OCI-LY7 (cell line): ENCODE measurements around the gene TTC13. TPM values are rescaled to one million over a fixed set of nuclear protein-coding genes. Genes with fewer than 3 reads are reported as not detected.

Experiments
- BruUV-seq: library from RNA; stranded (reverse); fragments of 400-500 nt; replicated peaks from 2 replicates; lab custom pipeline; 2021; lab: Mats Ljungman, UMichigan
- CTCF ChIA-PET: fragments of 300-600 bp; sonication (Branson Sonifier 250); formaldehyde crosslinking; loops from one replicate; lab custom pipeline; 2022; ENCODE audit warnings: antibody characterized with exemption; ENCODE audit not compliant: unreplicated experiment; lab: Charles Lee
- POLR2A ChIA-PET: fragments of 300-600 bp; sonication (Branson Sonifier 250); formaldehyde crosslinking; loops from one replicate; lab custom pipeline; 2022; ENCODE audit warnings: antibody characterized with exemption; lab: Charles Lee
- DNase-seq: peaks from one replicate; pipeline ENCODE4 v3.0.0-alpha.2; 2015; ENCODE audit warnings: low spot score
- H2AFZ ChIP-seq: fragments of 200-600 bp; sonication (generic), shearing (Covaris generic); 2 replicates; pipeline ENCODE4 v1.6.1; 2014; ENCODE audit warnings: mild to moderate bottlenecking, antibody characterized with exemption, low read length, moderate library complexity
- H3K27ac ChIP-seq: fragments of 200-600 bp; sonication (generic); 2 replicates; pipeline ENCODE4 v1.5.1; 2014; ENCODE audit warnings: mixed run types, low read depth, mild to moderate bottlenecking, moderate library complexity, low read length, inconsistent platforms; ENCODE audit not compliant: poor library complexity, severe bottlenecking
- H3K36me3 ChIP-seq: fragments of 200-600 bp; sonication (generic); 2 replicates; pipeline ENCODE4 v1.6.1; 2014; ENCODE audit warnings: mild to moderate bottlenecking, antibody characterized with exemption, low read length, moderate library complexity, mixed read lengths; ENCODE audit not compliant: insufficient read depth
- H3K4me1 ChIP-seq: fragments of 200-600 bp; sonication (generic); 2 replicates; pipeline ENCODE4 v1.5.1; 2014; ENCODE audit warnings: mild to moderate bottlenecking, low read length; ENCODE audit not compliant: insufficient read depth, poor library complexity, severe bottlenecking
- H3K4me2 ChIP-seq: fragments of 200-600 bp; sonication (generic); 2 replicates; pipeline ENCODE4 v1.6.1; 2014; ENCODE audit warnings: mild to moderate bottlenecking, low read length
- H3K4me3 ChIP-seq: fragments of 200-600 bp; sonication (generic); 2 replicates; pipeline ENCODE4 v1.5.1; 2014; ENCODE audit warnings: mild to moderate bottlenecking, low read depth, low read length; ENCODE audit not compliant: poor library complexity, severe bottlenecking
- H3K79me2 ChIP-seq: fragments of 200-600 bp; sonication (generic); 2 replicates; pipeline ENCODE4 v1.6.1; 2016; ENCODE audit warnings: low read depth, mild to moderate bottlenecking, low read length, moderate library complexity, mixed read lengths; ENCODE audit not compliant: insufficient read depth
- H3K9me2 ChIP-seq: fragments of 200-600 bp; sonication (generic); 2 replicates; pipeline ENCODE4 v1.6.1; 2016; ENCODE audit warnings: mild to moderate bottlenecking, low read length, mixed read lengths; ENCODE audit not compliant: insufficient read depth
- H3K9me3 ChIP-seq: fragments of 200-600 bp; sonication (generic); 2 replicates; pipeline ENCODE4 v1.6.1; 2014; ENCODE audit warnings: mild to moderate bottlenecking, mixed run types, low read length, mixed read lengths
- H4K20me1 ChIP-seq: fragments of 200-600 bp; sonication (generic); 2 replicates; pipeline ENCODE4 v1.6.1; 2014; ENCODE audit warnings: mild to moderate bottlenecking, antibody characterized with exemption, low read length, moderate library complexity, mixed read lengths; ENCODE audit not compliant: insufficient read depth
- CTCF ChIP-seq: fragments of 200-600 bp; sonication (generic); conservative IDR thresholded peaks from 2 replicates; pipeline ENCODE4 v1.5.1; 2014; ENCODE audit warnings: mild to moderate bottlenecking, antibody characterized with exemption, low read length, moderate library complexity, mixed read lengths
- EZH2phosphoT487 ChIP-seq: fragments of 200-600 bp; sonication (generic); IDR thresholded peaks from 2 replicates; pipeline ENCODE4 v1.6.1; 2018; ENCODE audit warnings: low read depth, borderline replicate concordance, mild to moderate bottlenecking, mixed run types, antibody characterized with exemption, low read length, moderate library complexity, mixed read lengths
- intact Hi-C: fragments of 100-400 bp; cut with micrococcal nuclease; formaldehyde crosslinking; loops from one replicate; pipeline ENCODE4 v1.10.0; 2022; ENCODE audit not compliant: unreplicated experiment
- total RNA-seq, 2 experiments: library from RNA; depleted of rRNA in 1 of 2; stranded (reverse); fragments of >200 nt in 1 of 2; shearing (Covaris generic) in 1 of 2; gene quantifications; 2 replicates each; pipeline ENCODE4 v1.2.3, GENCODE V29; 2014 to 2022

The TTC13 gene
- total RNA-seq, 2 experiments from 2014 or later, result 15.4 to 27.2 TPM

- Histone ChIP-seq H3K4me2 (no peak overlapping the region), H4K20me1 (no peaks in the 10 kb centered on the region), H3K36me3 (peaks cover 44% of the 10 kb centered on the region), H3K9me2 (no peaks in the 10 kb centered on the region), H3K79me2 (no peaks in the 10 kb centered on the region), H2AFZ (no peak overlapping the region), H3K9me3 (no peaks in the 10 kb centered on the region), H3K27ac (no peak overlapping the region), H3K4me3 (no peak overlapping the region), H3K4me1 (peaks cover 14% of the 10 kb centered on the region)
- no peak for DNase-seq
- intact Hi-C loops, result no loop called here
- ChIA-PET POLR2A (interaction anchor here (0.6 to 3.7 kb wide), 9 partner anchors 8 to 26 kb away, joined by 3 to 26 read pairs (median 5); partner anchors contain the start of genes ARV1 and TTC13), CTCF (interaction anchor here (1.2 kb wide), 1 partner anchor 9 kb away, joined by 4 read pairs; no protein-coding TSS in a partner anchor)
- no TSS peak for BruUV-seq
- TF ChIP-seq CTCF (no peak), EZH2phosphoT487 (no peak)
Measured at GRCh38 chr1:230957580-230957989, 21.1 kb downstream of the TTC13 start.

- Histone ChIP-seq H2AFZ (no peak overlapping the region), H3K4me2 (no peak overlapping the region), H3K27ac (no peak overlapping the region), H4K20me1 (no peaks in the 10 kb centered on the region), H3K79me2 (no peaks in the 10 kb centered on the region), H3K36me3 (peaks cover 24% of the 10 kb centered on the region), H3K9me3 (no peaks in the 10 kb centered on the region), H3K4me1 (peaks cover 8% of the 10 kb centered on the region), H3K9me2 (no peaks in the 10 kb centered on the region), H3K4me3 (no peak overlapping the region)
- intact Hi-C loops, result no loop called here
- ChIA-PET CTCF (interaction anchor here (1.0 kb wide), 1 partner anchor 10 kb away, joined by 3 read pairs; no protein-coding TSS in a partner anchor), POLR2A (interaction anchor here (1.1 to 1.7 kb wide), 4 partner anchors 8 to 22 kb away, joined by 4 to 6 read pairs (median 5); no protein-coding TSS in a partner anchor)
- TF ChIP-seq EZH2phosphoT487 (no peak), CTCF (no peak)
- no TSS peak for BruUV-seq
- DNase-seq, result no peak
Measured at GRCh38 chr1:230950404-230950803, 28.3 kb downstream of the TTC13 start.

GRCh38 chr1:230948903-230949302 lies 29.8 kb downstream of the TTC13 start:
- BruUV-seq, result no TSS peak

More at GRCh38 chr1:230948903-230949302, 29.8 kb downstream of the TTC13 start:
- Histone ChIP-seq H3K9me3 (no peaks in the 10 kb centered on the region), H4K20me1 (no peaks in the 10 kb centered on the region), H3K79me2 (no peaks in the 10 kb centered on the region), H3K36me3 (peaks cover 31% of the 10 kb centered on the region), H3K4me3 (no peak overlapping the region), H3K4me1 (peaks cover 8% of the 10 kb centered on the region), H2AFZ (no peak overlapping the region), H3K27ac (no peak overlapping the region), H3K9me2 (no peaks in the 10 kb centered on the region), H3K4me2 (no peak overlapping the region)
- DNase-seq, result no peak
- CTCF ChIA-PET, result no interaction called here
- intact Hi-C loops, result no loop called here
- no peak for TF ChIP-seq EZH2phosphoT487
- TF ChIP-seq CTCF, result no peak
- POLR2A ChIA-PET, result no interaction called here
